Right renal pelvis (tissue), 4 donors: ENCODE results near the gene ARHGEF1. TPM values are rescaled to one million over a fixed set of nuclear protein-coding genes. Genes with fewer than 3 reads are reported as not detected.

ENCODE experiments used
- DNase-seq, 4 donors: peaks; one replicate each; pipeline ENCODE4 v3.0.0-alpha.2; 2013; ENCODE audit warnings: low read depth in 4 of 4, low spot score in 3 of 4, missing footprints in 1 of 4
- polyA plus RNA-seq, 4 donors: library from polyadenylated mRNA; unstranded; fragments of 120-200 nt; gene quantifications; one replicate each; pipeline ENCODE4 v1.2.1, GENCODE V29; 2013; ENCODE audit not compliant: insufficient read length in 4 of 4

The ARHGEF1 gene, protein sequence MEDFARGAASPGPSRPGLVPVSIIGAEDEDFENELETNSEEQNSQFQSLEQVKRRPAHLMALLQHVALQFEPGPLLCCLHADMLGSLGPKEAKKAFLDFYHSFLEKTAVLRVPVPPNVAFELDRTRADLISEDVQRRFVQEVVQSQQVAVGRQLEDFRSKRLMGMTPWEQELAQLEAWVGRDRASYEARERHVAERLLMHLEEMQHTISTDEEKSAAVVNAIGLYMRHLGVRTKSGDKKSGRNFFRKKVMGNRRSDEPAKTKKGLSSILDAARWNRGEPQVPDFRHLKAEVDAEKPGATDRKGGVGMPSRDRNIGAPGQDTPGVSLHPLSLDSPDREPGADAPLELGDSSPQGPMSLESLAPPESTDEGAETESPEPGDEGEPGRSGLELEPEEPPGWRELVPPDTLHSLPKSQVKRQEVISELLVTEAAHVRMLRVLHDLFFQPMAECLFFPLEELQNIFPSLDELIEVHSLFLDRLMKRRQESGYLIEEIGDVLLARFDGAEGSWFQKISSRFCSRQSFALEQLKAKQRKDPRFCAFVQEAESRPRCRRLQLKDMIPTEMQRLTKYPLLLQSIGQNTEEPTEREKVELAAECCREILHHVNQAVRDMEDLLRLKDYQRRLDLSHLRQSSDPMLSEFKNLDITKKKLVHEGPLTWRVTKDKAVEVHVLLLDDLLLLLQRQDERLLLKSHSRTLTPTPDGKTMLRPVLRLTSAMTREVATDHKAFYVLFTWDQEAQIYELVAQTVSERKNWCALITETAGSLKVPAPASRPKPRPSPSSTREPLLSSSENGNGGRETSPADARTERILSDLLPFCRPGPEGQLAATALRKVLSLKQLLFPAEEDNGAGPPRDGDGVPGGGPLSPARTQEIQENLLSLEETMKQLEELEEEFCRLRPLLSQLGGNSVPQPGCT
- 10 to 100 TPM; 39.1 to 59.6 (median 47.1) TPM for polyA plus RNA-seq

DNA sequence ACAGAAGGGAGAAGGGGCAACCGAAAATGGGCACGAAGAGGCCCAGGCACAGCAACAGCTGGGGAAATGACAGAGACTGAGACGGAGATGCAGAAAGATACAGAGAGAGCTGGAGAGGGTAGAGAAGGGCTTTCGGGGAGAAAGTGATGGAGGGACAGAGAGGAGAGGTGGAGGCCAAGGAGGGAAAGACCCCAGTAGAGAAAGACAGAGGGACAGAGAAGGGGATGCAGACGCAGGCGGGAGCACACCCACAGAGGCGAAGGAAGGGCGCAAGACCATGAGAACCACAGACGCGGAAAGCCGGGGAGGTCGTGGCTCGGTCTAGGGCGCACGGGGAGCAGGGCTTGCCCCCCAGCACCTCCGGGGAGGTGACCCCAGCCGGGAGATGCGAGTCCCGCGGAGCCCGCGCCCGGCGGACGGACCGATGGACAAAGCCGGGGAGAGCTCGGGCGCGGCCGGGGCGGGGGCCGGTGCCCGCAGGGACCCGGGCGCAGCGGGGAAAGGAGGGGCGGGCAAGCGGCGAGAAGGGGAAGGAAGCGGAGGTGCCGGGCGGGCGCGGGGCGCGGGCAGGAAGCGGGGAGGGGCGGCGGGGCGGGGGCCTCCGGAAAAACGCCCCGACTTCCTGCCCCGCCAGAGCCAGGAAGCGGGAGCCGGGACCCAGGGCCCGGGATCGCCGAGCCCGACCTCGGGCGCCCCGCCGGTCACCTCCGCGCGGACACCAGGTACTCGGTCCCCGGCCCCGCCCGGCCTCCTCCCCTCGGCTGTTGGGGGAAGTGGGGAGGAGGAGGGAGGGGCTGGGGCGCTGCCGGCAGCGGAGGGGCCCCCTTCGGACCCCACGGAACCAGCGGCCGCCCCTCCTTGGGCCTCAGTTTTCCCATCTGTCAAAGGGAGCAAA is at the start of gene ARHGEF1:
TSS of gene ARHGEF1 (plus strand) at position 617 of the 895 bp plus-strand sequence. CDS start 4,899 bp downstream, outside the sequence.
- no peak for DNase-seq

DNA sequence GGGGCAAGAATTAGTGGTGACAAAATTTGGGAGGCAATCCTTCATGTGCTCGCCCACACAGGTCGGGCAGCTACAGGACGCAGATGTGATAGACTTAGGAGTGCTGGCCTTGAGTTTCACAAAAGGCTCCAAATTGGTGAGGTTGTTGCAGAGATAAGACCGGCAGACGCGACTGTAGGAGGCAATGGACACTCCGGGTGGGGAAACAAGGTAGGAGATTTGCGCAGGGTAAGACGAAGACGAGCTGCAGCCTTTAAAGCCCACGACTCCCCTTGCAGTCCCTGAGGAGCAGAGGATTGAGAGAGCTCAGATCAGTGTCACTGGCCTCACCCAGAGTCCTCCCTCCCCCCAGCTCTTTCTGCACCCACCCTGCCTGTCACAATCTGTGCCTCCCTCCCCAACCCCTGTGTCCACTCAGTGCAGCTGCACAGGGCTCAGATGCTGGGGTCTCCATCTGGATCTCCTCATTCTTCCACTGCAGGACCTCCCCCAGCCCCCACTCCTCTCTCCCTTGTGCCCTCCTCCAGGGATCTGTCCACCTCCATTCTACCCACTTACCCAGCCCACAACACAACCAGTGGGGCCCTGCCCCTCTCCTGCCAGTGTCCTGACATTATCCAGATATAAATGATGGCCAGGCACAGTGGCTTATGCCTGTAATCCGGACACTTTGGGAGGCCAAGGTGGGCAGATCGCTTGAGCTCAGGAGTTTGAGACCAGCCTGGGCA is 44.8 kb upstream of the ARHGEF1 start:
- no peak for DNase-seq

- no peak for DNase-seq
Observed at GRCh38 chr19:41839211-41839610, 43.8 kb upstream of the ARHGEF1 start.

DNA sequence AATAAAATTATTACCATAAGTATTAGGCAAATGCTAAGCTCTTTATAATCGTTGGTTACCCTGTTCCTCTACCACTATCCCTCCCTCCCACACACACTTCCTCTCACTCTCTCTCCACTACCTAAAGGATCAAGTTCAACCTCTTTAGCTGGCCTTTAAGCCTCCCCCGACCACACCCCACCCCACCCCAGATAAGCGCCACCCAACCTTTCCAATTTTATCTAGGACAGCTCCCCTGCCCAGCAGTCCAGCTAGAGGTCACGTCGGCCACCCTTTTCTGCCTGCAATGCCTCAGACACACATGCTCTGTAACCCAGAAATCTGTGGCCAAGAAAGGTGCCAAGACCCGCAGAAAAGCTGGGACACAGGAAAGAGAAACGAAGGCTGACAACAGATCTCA is 39.6 kb upstream of the ARHGEF1 start:
- no peak for DNase-seq

- no peak for DNase-seq
Observed at GRCh38 chr19:41844601-41845000, 38.4 kb upstream of the ARHGEF1 start, which contains the start of gene LYPD4. Gene LYPD4 (minus strand): TSS chr19:41844683. CDS start chr19:41839285, 5,398 bp downstream.

GRCh38 chr19:41845001-41845050 is 38.2 kb upstream of the ARHGEF1 start, which contains the start of gene DMRTC2:
Gene DMRTC2 (plus strand): TSS chr19:41845042. CDS start chr19:41847429, 2,387 bp downstream.
- no peak for DNase-seq

GRCh38 chr19:41845051-41845590 is 37.9 kb upstream of the ARHGEF1 start:
- DNase-seq: no peak

DNA sequence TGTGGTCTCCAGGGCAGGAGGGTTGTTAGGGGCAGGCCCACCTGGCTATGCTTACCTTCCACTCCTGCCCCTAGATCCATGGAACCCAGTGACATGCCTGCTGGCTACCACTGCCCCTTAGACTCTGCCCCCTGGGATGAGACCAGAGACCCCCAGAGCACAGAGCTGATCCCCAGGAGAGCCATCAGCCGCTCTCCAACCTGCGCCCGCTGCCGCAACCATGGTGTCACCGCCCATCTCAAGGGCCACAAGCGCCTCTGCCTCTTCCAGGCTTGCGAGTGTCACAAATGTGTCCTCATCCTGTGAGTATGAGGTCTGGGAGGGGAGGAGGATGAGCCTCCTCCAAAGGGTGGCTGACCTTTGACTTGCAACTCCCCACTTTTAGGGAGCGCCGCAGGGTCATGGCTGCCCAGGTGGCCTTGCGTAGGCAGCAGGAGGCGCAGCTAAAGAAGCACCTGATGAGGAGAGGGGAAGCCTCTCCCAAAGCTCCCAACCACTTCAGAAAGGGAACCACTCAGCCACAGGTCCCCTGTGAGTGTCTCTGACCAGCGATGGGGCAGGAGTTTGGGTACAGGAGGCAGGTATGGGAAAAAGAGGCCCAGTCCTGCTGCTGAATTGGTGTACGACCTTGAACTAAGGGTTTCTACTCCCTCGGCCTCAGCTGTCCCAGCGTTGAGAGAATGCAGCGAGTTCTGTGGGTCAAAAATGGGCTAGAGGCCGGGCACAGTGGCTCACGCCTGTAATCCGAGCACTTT is 35.5 kb upstream of the ARHGEF1 start:
- no peak for DNase-seq

GRCh38 chr19:41848666-41849065 is 34.3 kb upstream of the ARHGEF1 start:
- DNase-seq: no peak

GRCh38 chr19:41849067-41849466 is 33.9 kb upstream of the ARHGEF1 start:
- DNase-seq: no peak

GRCh38 chr19:41850381-41850780 is 32.6 kb upstream of the ARHGEF1 start:
- no peak for DNase-seq

DNA sequence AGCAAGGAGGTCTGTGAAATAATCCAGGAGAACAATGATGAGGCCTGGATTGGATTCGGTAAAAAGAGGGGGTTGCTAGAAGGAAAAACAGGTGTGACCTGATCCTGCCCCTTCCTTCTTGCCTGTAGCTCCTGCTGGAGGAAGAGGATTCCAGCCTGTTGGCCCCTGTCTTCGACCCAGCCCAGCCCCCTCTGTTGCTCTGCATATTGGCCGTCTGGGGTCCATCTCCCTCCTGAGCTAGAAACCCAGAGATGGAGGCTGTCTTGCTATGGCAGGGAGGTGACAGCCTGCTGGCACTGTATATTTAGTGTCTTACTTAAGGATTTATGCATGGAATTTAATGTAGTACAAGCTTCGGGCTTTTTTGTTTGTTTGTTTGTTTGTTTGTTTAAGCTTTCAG is 31.5 kb upstream of the ARHGEF1 start:
- DNase-seq: no peak

DNA sequence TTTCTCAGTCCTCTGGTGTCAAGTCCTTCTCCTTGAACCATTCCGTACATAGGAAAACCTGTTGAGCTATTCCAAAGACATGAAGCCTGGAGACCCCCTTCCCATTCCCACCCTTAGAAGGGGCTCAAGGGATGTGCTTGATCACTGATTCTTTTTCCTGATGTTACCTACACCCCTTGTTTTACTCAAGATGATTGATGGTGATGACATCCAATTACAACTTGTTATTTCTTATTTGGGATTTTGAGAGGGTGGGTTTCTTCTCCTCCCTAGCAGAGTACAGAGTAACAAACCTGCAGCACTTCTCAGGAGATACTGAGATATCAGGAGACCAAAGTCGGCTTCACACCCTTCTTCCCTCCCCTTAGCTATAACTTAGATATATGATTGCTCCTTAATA is 29.6 kb upstream of the ARHGEF1 start:
- DNase-seq: no peak

GRCh38 chr19:41853768-41854167 is 29.2 kb upstream of the ARHGEF1 start:
- DNase-seq: no peak

DNA sequence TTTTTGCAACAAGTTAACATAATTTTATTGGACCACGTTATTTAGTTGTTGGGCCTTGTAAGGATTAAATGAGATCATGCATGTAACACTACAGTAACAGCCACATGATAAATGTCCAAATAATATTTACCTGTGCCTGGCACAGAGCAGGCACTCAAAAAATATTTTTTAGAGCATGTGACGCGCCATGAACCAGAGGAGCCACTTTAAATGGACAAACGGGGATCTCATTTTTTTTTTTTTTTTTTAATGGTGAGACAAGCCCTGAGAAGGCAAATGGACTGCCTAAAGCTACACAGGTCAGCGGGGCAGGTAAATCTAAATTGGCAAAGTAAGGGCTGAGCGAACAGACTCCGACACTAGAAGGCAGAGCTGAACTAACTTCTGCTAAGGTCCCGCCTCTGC is 23.8 kb upstream of the ARHGEF1 start:
- DNase-seq: no peak

DNA sequence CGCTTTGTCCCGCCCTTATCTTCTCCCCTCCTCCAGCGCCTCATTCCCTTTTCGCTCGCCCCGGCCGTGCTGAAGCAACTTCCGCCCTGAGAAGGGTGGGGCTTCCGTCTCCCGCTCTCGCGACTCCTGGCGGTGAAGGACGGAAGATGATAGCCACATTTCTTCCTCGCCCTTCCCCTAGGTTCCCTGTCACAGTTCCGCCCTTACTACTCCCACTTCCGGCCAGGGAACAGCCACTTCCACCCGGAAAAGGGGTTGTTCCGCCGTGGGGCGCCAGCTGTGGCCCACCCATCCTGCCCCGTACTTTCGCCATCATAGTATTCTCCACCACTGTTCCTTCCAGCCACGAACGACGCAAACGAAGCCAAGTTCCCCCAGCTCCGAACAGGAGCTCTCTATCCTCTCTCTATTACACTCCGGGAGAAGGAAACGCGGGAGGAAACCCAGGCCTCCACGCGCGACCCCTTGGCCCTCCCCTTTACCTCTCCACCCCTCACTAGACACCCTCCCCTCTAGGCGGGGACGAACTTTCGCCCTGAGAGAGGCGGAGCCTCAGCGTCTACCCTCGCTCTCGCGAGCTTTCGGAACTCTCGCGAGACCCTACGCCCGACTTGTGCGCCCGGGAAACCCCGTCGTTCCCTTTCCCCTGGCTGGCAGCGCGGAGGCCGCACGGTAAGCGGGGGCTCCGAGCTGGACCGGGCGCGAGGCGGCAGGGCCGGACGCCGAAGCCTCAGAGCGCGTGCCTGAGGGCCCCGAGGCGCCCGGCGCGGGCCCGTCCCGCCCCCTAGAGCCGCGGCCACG is 23.2 kb upstream of the ARHGEF1 start, which contains the start of gene RPS19:
TSS of gene RPS19 (plus strand) at position 638 of the 801 bp plus-strand sequence. CDS start 520 bp downstream, outside the sequence.
- peak; percentile 99 to 100 (median 99) for DNase-seq

- no peak for DNase-seq
Observed at GRCh38 chr19:41860419-41861115, 22.4 kb upstream of the ARHGEF1 start.
